Activated effector memory CD4-positive, alpha-beta T cell treated with Interleukin-2 at 50 U/mL for 16 hours (primary cell): ENCODE data around the gene SLAMF9.
"Not testable (repeated sequence)": the region's sequence is repeated elsewhere in the genome, so short reads cannot be mapped to it uniquely, and the experiment has no call there.

Experiments
- DNase-seq: peaks from one replicate; pipeline ENCODE4 v3.0.0-alpha.2; 2020

Gene SLAMF9

GRCh38 chr1:159920202-159920601 lies 33.8 kb downstream of the SLAMF9 start:
- DNase-seq: no peak

GRCh38 chr1:159919236-159919865 lies 34.7 kb downstream of the SLAMF9 start:
- DNase-seq: no peak

- DNase-seq: no peak
Observed at GRCh38 chr1:159918352-159919200, 35.5 kb downstream of the SLAMF9 start.

- no peak for DNase-seq
Observed at GRCh38 chr1:159917533-159918351, 36.3 kb downstream of the SLAMF9 start.

- DNase-seq: no peak
Observed at GRCh38 chr1:159916242-159917051, 37.6 kb downstream of the SLAMF9 start.

- DNase-seq: no peak
Observed at GRCh38 chr1:159915571-159916241, 38.3 kb downstream of the SLAMF9 start.

- DNase-seq: no peak
Observed at GRCh38 chr1:159914252-159915018, 39.6 kb downstream of the SLAMF9 start.

GRCh38 chr1:159913451-159914192 lies 40.4 kb downstream of the SLAMF9 start:
- DNase-seq: no peak

- DNase-seq: no peak
Observed at GRCh38 chr1:159911326-159912070, 42.5 kb downstream of the SLAMF9 start.

- DNase-seq: no peak
Observed at GRCh38 chr1:159908031-159908940, 45.8 kb downstream of the SLAMF9 start.

- DNase-seq: no peak
Observed at GRCh38 chr1:159906960-159907359, 47.1 kb downstream of the SLAMF9 start.

- DNase-seq: not testable (repeated sequence)
Observed at GRCh38 chr1:159904036-159904435, 50.0 kb downstream of the SLAMF9 start.

GRCh38 chr1:159902541-159902940 lies 51.5 kb downstream of the SLAMF9 start:
- no peak for DNase-seq
